AG08395 (cell line): ENCODE measurements around the gene LRRC4C.

ENCODE experiments used
- DNase-seq: peaks from one replicate; pipeline ENCODE4 v3.0.0; 2012; ENCODE audit warnings: mixed read lengths, low spot score

The LRRC4C gene

DNA sequence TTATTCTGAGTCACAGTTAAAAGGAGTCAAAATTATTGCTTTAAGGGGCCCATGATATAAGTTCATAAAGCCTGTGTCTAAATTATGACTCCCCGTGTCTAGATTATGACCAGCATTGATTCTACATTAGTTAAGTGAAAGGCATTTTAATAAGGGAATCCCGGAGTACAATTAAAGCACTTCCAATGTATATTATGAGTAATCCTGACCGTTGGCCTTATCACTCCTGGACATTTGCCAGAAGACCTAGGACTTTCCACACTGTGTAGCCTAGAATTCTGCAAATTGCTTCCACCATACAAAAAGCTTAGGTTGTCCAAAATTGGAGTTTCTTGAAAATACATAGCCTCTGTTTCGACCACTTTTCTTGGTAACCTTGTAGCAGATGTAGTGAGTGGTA is 1292.6 kb downstream of the LRRC4C start:
- DNase-seq = no peak

DNA sequence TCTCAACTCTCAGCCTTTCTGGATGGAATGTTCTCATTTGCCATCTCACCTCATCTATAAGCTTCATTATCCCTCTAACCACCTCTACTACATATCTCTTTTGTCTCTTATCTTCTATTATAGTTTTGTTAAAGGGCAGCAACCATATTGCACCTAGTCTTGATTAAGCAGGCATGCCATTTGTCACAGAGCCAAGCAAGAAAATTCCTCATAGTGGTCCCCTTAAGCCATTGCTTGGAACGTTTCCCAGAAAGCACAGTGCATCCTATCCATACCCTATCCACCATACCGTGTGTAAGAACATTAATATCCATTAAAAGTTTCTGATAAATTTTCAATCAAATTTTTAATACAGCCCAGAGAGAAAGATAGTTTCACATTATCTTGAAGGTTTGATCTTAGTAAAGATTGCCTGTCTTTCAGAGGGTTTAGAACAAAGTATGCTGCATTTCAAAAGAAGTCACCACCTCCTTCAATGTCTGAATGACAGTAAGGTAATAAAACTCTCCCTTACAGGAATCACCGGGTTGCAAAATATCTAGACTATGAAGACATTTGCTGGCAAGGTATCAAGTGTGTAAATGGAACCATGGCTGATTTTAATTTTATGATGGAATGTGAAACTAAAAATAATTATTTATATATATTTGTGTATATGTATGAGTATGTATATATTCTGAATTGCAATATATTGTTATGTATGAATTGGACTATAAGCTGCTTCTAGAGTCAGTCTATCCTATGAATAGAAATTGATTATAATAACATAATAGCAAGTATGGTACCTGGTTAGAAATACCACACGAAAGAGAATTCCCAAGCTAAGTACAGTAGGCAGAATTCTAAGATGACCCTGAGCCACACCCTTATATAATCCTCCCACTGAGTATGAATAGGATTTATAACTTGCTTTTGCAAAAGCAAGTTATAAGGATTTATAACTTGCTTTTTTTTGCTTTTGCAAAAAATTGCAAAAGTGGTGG is 1296.3 kb downstream of the LRRC4C start:
- no peak for DNase-seq

DNA sequence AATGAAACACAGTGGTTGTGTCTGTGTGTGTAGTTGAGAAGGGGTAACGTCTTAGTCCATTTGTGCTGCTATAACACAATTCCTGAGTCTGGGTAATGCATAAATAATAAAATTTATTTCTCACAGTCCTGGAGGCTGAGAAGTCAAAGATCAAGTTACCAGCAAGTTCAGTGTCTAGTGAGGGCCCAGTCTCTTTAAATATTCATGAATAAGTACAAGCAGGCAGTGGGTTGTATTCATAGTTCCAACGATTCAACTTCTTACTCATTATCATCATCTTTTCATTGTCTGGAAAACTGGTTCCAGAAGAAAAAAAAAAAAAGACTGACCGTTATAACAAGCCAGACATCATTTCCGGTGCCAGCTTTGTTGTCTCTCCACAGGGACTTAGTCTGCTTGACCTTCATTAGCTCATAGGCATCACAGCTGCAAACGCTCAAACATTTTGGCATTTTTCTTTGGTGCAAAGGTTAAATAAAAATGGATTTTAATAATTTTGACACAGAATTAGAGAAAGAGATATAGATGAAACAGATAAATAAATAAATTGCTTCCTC is 1297.5 kb downstream of the LRRC4C start:
- no peak for DNase-seq

DNA sequence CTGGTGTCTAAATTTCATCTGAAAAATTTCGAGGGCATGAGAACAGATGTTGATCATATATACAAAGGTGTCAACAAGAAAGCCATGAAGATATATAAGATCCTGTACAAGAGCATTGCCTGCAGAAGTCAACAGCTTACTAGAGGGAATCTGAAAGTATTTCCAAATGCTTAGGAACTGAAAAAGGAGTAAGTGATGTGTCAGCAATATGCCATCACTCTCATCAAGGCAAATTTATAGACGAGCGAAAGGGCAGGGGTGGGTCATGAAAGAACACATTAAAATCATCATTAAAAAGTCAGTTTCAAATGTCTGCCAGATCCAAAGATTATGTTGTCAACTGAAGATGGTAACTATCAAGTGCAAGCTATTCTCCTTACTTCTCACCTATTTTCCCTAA is 1299.0 kb downstream of the LRRC4C start:
- DNase-seq = no peak

DNA sequence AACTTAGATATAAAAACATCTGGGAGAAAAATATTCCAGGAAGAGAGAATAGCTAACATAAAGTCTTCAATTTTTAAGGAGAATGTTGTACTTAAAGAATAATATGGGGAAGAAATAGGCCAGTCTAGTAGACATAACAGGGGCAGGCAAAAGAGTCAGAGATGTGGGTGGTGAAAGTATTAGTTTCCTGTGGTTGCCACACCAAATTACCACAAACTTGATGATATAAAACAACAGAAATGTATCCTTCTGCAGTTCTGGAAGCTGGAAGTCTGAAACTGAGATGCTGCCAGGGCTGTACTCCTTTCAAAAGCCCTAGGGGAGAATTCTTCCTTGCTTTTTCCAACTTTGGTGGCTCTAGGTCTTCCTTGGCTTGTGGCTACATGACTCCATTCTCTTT is 1309.7 kb downstream of the LRRC4C start:
- no peak for DNase-seq

DNA sequence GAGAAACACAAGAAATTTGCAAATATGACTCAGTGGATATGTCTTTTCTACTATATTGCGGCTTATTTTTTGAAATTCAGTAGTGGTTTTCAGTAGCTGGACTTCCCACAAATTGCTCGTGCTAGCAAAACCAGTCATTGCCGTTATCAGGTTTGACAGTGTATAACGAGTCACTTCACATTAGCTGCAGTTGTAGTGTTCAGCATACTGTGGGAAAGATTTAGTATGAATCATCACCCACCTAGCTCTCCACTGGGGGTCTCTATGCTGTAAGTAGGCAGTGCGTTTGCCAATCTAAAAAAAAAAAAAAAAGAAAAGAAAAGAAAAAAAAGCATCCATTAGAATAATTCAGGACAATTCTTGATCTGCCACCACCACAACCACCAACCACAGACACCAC is 1318.9 kb downstream of the LRRC4C start:
- no peak for DNase-seq

DNA sequence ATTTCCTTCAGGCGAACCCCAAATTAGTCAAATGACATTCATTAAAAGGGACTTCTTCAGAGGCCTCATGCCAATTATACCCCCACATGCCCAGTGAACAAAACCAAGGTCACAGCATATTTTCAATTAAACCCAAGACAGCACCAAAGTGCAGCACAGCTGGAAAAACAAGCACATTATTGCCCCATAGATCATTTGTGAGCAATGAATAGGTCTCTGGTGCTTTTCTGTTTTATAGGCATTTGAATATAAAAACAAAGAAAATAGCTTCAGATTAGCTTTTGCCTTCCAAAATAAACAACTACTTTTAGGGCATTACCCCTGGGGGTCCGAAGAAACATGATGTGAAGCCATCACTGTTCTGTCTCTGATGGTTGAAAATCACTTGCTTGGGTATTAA is 1319.9 kb downstream of the LRRC4C start:
- no peak for DNase-seq

DNA sequence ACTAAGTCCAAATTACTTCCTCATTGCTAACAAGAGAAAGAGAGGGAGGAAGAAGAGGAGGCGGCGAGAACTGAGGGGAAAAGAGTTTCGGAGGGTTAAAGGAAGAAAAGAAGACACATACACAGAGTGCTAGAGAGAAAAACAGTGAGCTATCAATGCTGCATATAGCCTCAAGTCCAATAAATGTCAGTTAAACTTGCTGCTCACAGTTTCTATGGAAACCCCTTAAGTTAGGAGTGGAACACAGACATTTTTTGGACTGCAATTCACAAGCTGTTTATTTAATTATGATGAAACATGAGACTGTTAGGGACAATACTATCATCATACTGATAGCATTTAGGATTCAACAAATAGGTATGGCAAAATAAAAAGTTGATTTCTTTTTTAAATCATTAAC is 1320.4 kb downstream of the LRRC4C start:
- DNase-seq = no peak

DNA sequence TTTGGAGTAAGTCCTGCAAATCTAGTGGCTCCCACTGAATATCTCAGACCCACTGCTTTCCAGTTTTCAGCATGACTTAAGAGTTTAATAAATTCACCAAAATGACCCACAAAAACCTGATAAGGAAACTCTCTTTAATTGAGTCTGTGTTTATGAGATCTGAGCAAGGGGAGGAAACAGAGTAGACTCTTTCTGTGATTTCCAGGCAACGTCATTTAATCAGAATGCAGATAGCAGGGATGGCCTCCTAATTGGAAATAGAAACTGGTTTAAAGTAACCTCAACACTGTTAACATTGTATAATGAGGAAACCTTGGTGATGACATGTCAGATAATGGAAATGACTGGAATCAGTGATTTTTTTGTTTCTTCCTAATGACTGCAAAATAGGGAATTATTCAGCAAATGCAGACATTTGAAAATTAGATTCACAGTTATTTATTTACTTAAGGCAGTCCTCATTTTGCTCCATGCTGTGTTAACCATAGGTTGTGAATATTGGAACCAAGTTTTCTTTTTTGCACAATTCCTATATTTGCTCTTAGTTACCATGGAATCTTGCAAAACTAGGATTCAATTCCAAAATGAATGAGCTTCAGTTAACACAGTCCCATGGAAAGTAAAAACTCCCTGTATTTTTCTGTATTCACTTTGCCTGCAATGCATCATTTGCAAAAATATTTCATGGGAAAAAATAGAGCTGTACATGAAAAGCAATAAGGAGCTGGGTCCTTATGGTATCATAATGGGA is 1324.5 kb downstream of the LRRC4C start:
- no peak for DNase-seq

DNA sequence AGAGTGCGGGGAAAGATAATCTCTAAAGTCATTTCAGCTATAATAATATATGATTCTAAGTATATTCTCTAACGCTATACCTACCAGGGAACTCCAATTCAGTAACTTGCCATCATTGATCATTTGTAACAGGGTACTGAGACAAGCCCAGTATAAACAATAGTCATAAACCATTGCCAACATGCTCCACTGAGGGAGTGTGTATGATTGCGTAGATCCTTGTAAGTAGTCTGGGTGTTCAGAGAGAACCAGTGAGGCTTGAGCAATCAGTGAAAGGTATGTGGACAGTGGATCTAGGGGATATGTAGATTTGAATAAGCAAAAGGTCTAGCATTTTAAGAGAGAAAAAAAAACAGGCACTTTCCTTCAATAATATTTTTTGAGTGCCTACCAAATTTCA is 1326.0 kb downstream of the LRRC4C start:
- no peak for DNase-seq

DNA sequence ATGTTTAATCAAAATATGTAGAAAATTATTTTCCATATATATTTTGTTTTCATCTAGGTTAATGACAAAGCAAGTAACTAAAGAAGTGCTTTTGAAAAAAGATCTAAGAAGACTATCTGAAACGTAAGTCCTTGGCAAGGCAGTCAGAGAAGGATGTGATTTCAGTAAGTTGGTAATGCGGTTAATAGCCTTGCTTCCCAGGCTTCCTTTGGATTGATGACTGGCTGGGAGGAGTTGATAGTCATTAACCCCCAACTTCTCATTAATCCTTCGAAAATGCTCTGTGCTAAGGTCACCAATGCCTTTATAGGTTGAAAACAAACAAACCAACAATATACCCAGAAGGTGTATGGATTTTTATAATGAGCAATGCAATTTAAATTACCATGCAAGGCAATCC is 1326.5 kb downstream of the LRRC4C start:
- no peak for DNase-seq

DNA sequence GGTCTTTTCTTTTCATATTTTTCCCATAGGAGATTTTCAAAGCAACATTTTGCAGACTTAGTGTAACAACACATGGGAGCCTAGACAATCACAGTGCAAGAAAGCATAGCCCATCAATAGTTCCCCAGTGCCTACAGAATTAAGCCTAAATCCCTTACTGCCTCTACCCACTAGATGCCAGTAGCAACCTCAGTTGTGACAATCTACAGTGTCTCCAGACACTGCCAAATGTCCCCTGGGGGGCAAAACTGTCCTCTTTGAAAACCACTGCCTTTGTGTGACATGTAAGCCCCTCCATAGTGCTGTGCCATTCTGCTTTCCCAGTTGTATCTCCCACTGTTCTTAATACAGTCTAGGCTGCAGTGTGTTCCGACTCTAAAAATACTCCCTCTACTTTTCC is 1329.0 kb downstream of the LRRC4C start:
- DNase-seq = no peak

DNA sequence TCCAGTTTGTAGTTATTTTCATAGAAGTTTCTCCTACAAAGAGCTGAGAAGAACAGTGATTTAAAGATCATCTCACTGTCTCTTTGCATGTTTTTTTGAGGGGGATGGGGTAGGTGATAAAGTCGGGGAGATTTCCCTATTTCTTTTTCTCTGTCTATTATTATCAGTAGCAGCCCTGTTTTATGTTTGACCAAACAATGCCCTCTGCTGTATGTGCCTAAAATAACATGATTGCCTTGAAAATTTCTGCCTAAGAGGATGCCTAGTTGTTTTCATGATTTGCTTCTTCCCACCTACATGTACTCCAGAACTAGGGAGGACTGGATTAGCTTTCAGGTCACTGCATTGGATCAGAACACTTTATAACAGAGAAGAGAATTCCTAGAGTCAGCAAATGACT is 1330.2 kb downstream of the LRRC4C start:
- no peak for DNase-seq

DNA sequence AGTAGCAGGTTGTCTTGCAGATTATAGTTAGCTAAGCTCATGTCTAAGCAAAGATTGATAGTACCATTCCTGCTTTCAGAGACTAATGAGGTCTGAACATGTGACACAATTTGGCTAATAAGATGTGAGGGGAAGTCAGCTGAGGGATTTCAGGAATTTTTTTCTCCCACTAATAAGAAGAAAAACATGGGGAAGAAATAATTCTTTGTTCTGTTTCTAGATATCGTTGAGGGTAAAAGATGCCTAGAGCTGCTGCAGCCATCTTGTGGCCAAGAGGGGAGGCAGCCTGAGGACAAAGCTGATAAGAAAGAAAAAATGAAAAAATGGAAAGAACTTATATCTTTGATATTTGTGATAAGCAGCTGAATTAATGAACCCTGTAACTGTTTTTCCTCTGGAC is 1334.4 kb downstream of the LRRC4C start:
- no peak for DNase-seq

DNA sequence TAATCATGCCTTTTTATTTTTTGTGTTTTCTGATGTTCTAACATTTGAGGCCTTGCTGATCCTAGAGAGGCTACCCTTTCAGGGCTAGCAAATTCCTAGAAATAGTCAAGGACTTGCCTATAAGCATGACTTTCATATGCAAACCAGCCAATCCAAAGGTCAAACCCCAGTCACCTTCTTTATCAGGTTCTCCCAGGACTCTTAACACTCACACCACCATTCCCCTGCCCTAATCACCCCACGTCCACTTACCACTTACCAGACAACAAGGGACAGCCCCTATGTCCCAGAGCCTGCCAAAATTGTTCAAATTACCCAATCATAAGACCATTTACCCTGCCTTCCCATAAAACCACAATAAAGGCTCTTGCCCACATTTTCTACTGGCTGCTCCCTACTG is 1339.8 kb downstream of the LRRC4C start:
- no peak for DNase-seq

DNA sequence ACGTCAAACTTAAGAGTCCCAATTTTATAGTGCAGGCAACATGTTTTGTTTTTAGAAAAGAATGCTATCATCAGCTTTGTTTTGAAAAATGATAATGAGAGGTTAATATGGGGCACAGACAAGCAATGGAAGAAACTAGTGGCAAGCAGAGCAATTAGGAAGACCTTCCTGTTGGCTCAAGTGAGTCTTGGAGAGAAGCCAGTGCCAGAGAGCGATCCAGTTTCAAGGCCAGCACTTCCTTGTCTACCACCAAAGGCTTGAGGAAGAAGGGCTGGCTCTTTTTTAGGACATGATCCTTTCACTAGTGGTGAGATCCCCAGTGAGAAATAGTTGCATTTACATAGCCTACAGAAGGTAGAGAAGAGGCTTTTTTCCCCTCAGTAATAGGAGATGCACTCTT is 1340.7 kb downstream of the LRRC4C start:
- DNase-seq = no peak

DNA sequence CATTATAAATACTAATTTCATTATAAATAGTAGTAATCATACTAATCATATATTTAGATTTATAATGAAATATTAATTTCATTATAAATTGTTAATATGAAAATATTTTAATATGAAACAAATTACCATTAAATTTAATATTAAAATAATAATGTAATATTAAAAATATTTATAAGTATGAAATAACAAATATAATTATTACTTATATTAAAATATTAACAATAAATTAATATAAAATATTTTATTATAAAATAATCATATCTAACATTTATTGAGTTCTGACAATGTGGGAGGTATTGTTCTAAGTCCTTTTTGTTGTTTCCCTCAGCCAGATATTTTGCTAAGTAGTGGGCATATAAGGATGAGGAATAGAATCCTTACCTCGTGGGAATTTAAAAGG is 1341.4 kb downstream of the LRRC4C start:
- no peak for DNase-seq

DNA sequence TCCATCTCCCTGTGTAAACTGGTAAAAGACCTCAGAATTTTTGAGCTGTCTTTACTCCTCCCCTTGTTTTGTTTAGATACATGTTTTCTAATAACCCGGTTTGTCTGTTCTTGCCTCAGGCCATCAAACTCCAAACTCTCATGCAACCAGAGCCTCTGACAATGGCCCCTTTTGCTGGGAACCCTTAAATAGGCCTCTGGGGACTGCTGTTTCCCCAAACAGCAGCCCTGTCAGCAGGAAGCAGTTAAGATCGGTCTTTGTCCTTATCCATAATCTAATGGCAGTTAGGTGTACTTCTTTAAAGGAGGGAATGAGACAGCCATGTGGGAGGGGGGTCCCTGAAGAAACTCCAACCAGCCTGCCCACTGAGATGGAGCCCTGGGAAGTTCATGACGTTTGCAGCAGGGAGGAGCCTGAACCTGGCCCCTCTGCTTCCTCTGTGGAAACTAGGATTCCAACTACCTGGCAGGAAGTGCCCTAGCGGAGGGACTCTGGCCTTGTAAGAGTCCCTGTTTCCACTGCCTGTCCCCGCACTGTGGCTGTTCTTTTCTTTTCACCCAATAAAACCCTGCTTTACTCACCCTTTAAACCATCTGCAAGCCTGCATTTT is 1354.4 kb downstream of the LRRC4C start:
- no peak for DNase-seq

DNA sequence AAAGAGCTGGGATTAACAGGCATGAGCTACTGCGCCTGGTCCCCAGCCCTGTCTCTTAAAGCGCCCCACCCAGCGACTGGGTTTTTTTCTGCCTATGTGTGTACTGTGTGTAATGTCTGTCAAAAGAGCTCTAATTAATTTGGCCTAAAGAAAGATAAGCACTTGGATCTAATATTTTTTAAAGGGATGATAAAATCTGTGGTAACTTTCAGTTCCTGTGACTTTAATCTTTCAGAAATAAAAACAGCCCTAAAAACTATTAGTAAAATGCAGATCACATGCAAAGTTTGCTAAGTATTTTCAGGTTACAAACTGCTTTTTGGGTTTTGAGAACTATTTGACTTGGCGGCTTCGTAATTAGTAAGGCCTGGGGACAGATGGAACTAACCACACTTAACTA is 1358.7 kb downstream of the LRRC4C start:
- no peak for DNase-seq

DNA sequence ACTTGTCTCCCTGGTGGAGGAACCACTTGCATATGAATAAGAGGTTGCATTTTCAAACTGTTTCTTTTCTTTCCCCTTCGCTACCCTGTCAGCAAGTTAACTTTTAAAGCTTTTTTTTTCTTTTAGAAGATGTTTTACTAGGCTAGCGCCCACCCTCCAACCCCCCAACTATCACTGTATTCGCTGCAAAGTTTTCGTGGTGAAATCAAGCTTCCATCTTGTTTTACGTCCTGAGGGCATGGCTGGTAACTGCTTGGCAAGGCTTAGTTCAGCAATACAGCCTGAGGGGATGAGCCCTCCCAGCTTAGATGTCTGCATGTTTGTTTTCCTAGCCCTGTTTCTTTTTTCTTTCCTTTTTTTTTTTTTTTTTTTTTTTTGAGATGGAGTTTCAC is 1359.3 kb downstream of the LRRC4C start:
- no peak for DNase-seq

DNA sequence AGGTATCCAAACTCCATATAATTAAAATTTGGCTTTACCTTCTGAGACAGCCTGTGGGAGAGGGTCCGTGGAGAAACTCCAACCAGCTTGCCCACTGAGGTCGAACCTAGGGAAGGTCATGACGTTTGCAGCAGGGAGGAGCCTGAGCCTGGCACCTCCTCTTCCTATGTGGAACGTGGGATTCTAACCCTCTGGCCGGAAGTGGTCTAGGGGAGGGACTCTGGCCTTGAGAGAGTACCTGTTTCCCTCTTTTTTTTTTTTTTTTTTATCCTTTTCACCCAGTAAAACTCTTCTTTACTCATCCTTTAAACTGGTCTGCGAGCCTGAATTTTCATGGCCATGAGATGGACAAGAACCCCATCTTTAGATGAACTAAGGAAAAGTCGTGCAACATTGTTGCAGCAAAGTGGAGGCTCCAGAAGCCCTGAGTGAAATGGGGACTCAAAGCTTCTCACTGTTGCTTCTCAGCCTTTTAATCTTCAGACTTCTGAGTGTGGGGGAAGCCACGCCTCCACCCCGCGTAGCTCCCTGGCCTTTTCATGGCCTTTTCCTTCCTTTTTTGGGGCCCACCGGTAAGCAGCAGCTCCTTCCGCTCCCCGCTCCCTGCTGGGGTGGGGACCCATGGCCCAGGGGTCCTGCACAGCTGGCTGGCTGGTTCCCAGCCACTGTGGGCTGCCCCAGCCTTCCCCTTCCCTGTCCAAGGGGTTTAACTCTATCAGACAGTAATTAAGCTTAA is 1359.9 kb downstream of the LRRC4C start:
- no peak for DNase-seq

DNA sequence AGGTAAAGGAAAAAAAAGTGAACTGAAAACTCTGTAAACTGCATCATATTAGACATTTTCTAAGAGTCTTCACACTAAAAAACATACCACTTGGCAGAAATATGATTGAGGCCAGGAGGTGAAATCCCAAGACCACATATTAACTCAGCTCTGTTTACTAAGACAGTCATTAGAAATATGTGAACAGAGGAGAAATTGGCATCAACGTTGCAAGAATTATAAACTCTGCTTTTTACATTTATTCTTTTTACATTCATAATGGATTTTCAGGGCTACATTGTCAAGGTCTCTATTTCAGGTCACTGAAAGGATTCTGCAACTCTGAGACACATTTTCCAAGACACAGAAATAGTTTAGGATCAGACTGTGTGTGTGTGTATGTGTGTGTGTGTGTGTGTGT is 1364.0 kb downstream of the LRRC4C start:
- no peak for DNase-seq
